ENCODE results near the gene OR6B3. TPM values are rescaled to one million over a fixed set of nuclear protein-coding genes. Genes with fewer than 3 reads are reported as not detected.

Gene OR6B3
- total and polyA plus RNA-seq, 2 of the 8 experiments (the other 6 are each of a cell fraction or from before 2014, with no cell fraction given) = not detected

- no peaks in the 10 kb centered on the region for H3K36me3 ChIP-seq (ENCODE audit: control insufficient read depth in 2 of 4, insufficient read depth in 4 of 4, low read length in 3 of 4)
- no peaks in the 10 kb centered on the region for H4K20me1 ChIP-seq (replicated peaks in 1 of 2; ENCODE audit: control insufficient read depth in 1 of 2, insufficient read depth in 2 of 2, low read length in 2 of 2)
- no peak overlapping the region for H4K91ac ChIP-seq (replicated peaks; ENCODE audit: insufficient read length, low read length)
- peaks cover 9 to 18% of the 10 kb centered on the region in 2 experiments; a peak in 3 of 4 replicates for H3K9me3 ChIP-seq (ENCODE audit: insufficient read depth in 2 of 2, low read depth in 1 of 2, low read length in 1 of 2)
- POLR2A ChIA-PET (ENCODE audit: partially characterized antibody) = no interaction called here
- no peak for FAIRE-seq
- H2BK120ac ChIP-seq (replicated peaks; ENCODE audit: low read depth, low read length) = no peak overlapping the region
- no peak overlapping the region for H2AK5ac ChIP-seq (ENCODE audit: low read depth, low read length)
- no peak overlapping the region for H3K27ac ChIP-seq (ENCODE audit: low read depth, low read length)
- H3K79me1 ChIP-seq (ENCODE audit: low read depth, low read length) = no peaks in the 10 kb centered on the region
- no peak overlapping the region for H2BK20ac ChIP-seq (ENCODE audit: low read length)
- no peaks in the 10 kb centered on the region for H3K23me2 ChIP-seq (ENCODE audit: low read depth, low read length)
- no peak overlapping the region for H2BK12ac ChIP-seq (ENCODE audit: low read depth, low read length)
- no peaks in the 10 kb centered on the region for H3K4me1 ChIP-seq (replicated peaks in 1 of 4; ENCODE audit: control insufficient read depth in 3 of 4, insufficient read depth in 4 of 4, low read length in 3 of 4)
- H3K4me2 ChIP-seq (ENCODE audit: insufficient read depth in 1 of 2, low read depth in 2 of 2, low read length in 2 of 2) = no peak overlapping the region
- CTCF ChIA-PET (ENCODE audit: partially characterized antibody) = no interaction called here
- no peaks in the 10 kb centered on the region for H3K79me2 ChIP-seq (ENCODE audit: control insufficient read depth in 1 of 2, insufficient read depth in 2 of 2, low read length in 2 of 2)
- no peak overlapping the region for H3K14ac ChIP-seq (ENCODE audit: insufficient read length)
- 55% methylated on average over 2 of the region's 2 CpGs; no CpG with 5 or more reads in 1 of the 2 experiments for whole genome bisulfite sequencing, 2 experiments (ENCODE audit: extremely low coverage in 1 of 2, insufficient coverage in 1 of 2, insufficient read length in 1 of 2, insufficient replicate concordance in 2 of 2, low coverage in 1 of 2, low lambda C conversion rate in 2 of 2, missing lambda C conversion rate in 1 of 2)
- H3K9ac ChIP-seq (replicated peaks in 1 of 4; ENCODE audit: extremely low read depth in 1 of 4, low read depth in 3 of 4, low read length in 3 of 4) = no peak overlapping the region
- no peak overlapping the region for H2BK5ac ChIP-seq (ENCODE audit: low read depth, low read length)
- no peak overlapping the region for H2BK15ac ChIP-seq (ENCODE audit: low read length)
- H3K18ac ChIP-seq (ENCODE audit: extremely low read depth, low read length) = no peak overlapping the region
- H4K8ac ChIP-seq (ENCODE audit: extremely low read depth, insufficient read depth, low read length) = no peak overlapping the region
- H3K27me3 ChIP-seq (replicated peaks in 1 of 4; ENCODE audit: control insufficient read depth in 3 of 4, extremely low read depth in 1 of 4, insufficient read depth in 3 of 4, low read length in 3 of 4) = no peaks in the 10 kb centered on the region
- no peak for DNase-seq (ENCODE audit: low read depth in 1 of 2, low spot score in 2 of 2)
- H4K5ac ChIP-seq (ENCODE audit: insufficient read length, low read depth, low read length) = no peak overlapping the region
- H3K4ac ChIP-seq (replicated peaks; ENCODE audit: insufficient read length, low read depth, low read length) = no peak overlapping the region
- TF ChIP-seq RFX5 (IDR thresholded peaks at IDR 0.05; ENCODE audit: borderline replicate concordance, low read depth, low read length) = no peak
- H3K56ac ChIP-seq (replicated peaks; ENCODE audit: insufficient read length, low read depth, low read length) = no peak overlapping the region
- no peak overlapping the region for H3K4me3 ChIP-seq (ENCODE audit: extremely low read depth in 1 of 4, insufficient read depth in 2 of 4, low read depth in 3 of 4, low read length in 4 of 4)
- no peak overlapping the region for H2AFZ ChIP-seq (ENCODE audit: low read length)
- no peak overlapping the region for H3K23ac ChIP-seq (ENCODE audit: insufficient read length)
These were observed 25.3 kb upstream of the OR6B3 start for GRCh38 chr2:240078631-240079030.
